Measurements from ENCODE around the gene BRINP3. TPM values are rescaled to one million over a fixed set of nuclear protein-coding genes. Genes with fewer than 3 reads are reported as not detected.

The BRINP3 gene
- total RNA-seq, 1 experiment from 2014 or later: not detected

DNA sequence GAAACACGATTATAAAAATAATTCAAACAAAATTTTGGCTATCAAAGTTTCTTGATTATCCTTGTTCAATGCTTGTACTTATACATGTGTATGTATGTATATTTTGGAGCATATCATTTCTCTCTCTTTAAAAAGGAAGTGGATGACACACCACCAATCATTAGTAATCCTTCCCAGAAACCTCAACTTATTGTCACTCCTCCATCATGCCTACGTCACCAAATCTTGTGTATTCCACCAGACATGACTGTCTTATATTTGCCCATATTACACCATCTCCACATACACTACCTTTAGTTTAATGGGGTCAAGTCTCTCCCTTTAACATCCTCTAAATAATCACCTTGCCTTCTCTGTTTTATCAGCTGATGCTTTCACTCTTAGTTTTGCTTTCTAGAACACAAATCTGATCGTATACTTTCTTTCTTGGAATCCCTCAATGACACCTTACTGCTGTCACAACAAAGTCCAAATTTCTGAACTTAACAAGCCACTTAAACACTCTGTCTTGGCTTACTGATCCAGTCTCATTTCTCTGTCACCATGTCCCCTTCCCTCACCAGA is 124.0 kb downstream of the BRINP3 start:
- H2AFZ ChIP-seq (ENCODE audit: low read length): no peak overlapping the region
- H3K23ac ChIP-seq (ENCODE audit: insufficient read length, low read depth, low read length): no peak overlapping the region
- no peak overlapping the region for H4K91ac ChIP-seq (ENCODE audit: insufficient read length, low read depth, low read length)
- H3K18ac ChIP-seq (ENCODE audit: insufficient read length, low read depth, low read length): no peak overlapping the region
- no peaks in the 10 kb centered on the region for H3K9me3 ChIP-seq (ENCODE audit: control insufficient read depth, low read depth, low read length)
- no peaks in the 10 kb centered on the region for H3K79me1 ChIP-seq (ENCODE audit: insufficient read depth, low read depth, low read length, poor library complexity, severe bottlenecking)
- H3K4ac ChIP-seq (ENCODE audit: low read depth, low read length): no peak overlapping the region
- H2BK5ac ChIP-seq (ENCODE audit: insufficient read length, low read length): no peak overlapping the region
- no peak overlapping the region for H3K4me2 ChIP-seq (ENCODE audit: insufficient read depth, insufficient read length, low read length)
- no peak overlapping the region for H3K56ac ChIP-seq (ENCODE audit: insufficient read length, low read depth, low read length)
- Mint-ChIP-seq H3K9me3 (no peaks in the 10 kb centered on the region; a peak in 1 of 5 replicates), H3K27me3 (ENCODE audit: low read depth) (no peaks in the 10 kb centered on the region), H3K27ac (no peak overlapping the region), H3K4me3 (no peak overlapping the region), H3K36me3 (ENCODE audit: insufficient read depth in 1 of 3, low read depth in 3 of 3) (no peaks in the 10 kb centered on the region), H3K4me1 (peaks cover 0 to 6% of the 10 kb centered on the region in 2 experiments; a peak in 2 of 4 replicates)
- H3K27me3 ChIP-seq (ENCODE audit: insufficient read depth, low read length): no peaks in the 10 kb centered on the region
- no peak overlapping the region for H2AK5ac ChIP-seq (ENCODE audit: insufficient read length, low read length)
- H2BK15ac ChIP-seq (ENCODE audit: low read depth, low read length): no peak overlapping the region
- DNase-seq: no peak
- WGBS (ENCODE audit: extremely low coverage, insufficient read length, low lambda C conversion rate): no CpG with 5 or more reads among the region's 3 CpGs
- no peaks in the 10 kb centered on the region for H3K4me1 ChIP-seq (ENCODE audit: insufficient read depth, low read length)
- no peak overlapping the region for H2BK12ac ChIP-seq (ENCODE audit: insufficient read length, low read depth, low read length)
- H4K20me1 ChIP-seq (ENCODE audit: control insufficient read depth, insufficient read depth, insufficient read length): no peaks in the 10 kb centered on the region
- H2BK20ac ChIP-seq (ENCODE audit: low read depth, low read length, poor library complexity, severe bottlenecking): no peak overlapping the region
- H3K9ac ChIP-seq (ENCODE audit: extremely low read depth, insufficient read length, low read length): no peak overlapping the region
- H4K5ac ChIP-seq (ENCODE audit: insufficient read length, low read depth, low read length): no peak overlapping the region
- no peak overlapping the region for H3T11ph ChIP-seq (ENCODE audit: low read length)
- no peaks in the 10 kb centered on the region for H3K79me2 ChIP-seq (ENCODE audit: insufficient read depth, low read length)
- H3K27ac ChIP-seq (ENCODE audit: insufficient read length, low read depth, low read length): no peak overlapping the region
- H4K8ac ChIP-seq (replicated peaks; ENCODE audit: insufficient read length, low read depth, low read length): no peak overlapping the region
- TF ChIP-seq, protein P1, sequence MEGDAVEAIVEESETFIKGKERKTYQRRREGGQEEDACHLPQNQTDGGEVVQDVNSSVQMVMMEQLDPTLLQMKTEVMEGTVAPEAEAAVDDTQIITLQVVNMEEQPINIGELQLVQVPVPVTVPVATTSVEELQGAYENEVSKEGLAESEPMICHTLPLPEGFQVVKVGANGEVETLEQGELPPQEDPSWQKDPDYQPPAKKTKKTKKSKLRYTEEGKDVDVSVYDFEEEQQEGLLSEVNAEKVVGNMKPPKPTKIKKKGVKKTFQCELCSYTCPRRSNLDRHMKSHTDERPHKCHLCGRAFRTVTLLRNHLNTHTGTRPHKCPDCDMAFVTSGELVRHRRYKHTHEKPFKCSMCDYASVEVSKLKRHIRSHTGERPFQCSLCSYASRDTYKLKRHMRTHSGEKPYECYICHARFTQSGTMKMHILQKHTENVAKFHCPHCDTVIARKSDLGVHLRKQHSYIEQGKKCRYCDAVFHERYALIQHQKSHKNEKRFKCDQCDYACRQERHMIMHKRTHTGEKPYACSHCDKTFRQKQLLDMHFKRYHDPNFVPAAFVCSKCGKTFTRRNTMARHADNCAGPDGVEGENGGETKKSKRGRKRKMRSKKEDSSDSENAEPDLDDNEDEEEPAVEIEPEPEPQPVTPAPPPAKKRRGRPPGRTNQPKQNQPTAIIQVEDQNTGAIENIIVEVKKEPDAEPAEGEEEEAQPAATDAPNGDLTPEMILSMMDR (conservative IDR thresholded peaks at IDR 0.05): no peak
- H3K23me2 ChIP-seq (ENCODE audit: insufficient read length, low read depth, low read length, poor library complexity, severe bottlenecking): no peaks in the 10 kb centered on the region
- H3K14ac ChIP-seq (ENCODE audit: insufficient read depth, low read length): no peak overlapping the region
- H2BK120ac ChIP-seq (ENCODE audit: low read depth, low read length, poor library complexity, severe bottlenecking): no peak overlapping the region
